HEK293T (cell line): ENCODE data around the gene CYP19A1.

Experiments used
- CTCF ChIA-PET: fragments of 350-600 bp; formaldehyde crosslinking; extraction: SDS; loops from one replicate; lab custom pipeline; 2021; ENCODE audit warnings: antibody characterized with exemption, inconsistent platforms; lab: Yijun Ruan, JAX
- POLR2A ChIA-PET: fragments of 350-600 bp; formaldehyde crosslinking; extraction: SDS; loops from one replicate; lab custom pipeline; 2020; ENCODE audit warnings: antibody characterized with exemption, inconsistent platforms; lab: Yijun Ruan, JAX
- DNase-seq: peaks from one replicate; pipeline ENCODE4 v3.0.0; 2012; ENCODE audit warnings: mixed read lengths; ENCODE audit errors: extremely low spot score
- ARNT ChIP-seq: fragments of 450-650 bp; IDR thresholded peaks from 2 replicates; pipeline ENCODE4 v1.6.1; 2017; ENCODE audit warnings: mild to moderate bottlenecking
- BHLHE40 ChIP-seq: fragments of 450-650 bp; IDR thresholded peaks from 2 replicates; pipeline ENCODE4 v1.6.1; 2016; ENCODE audit warnings: mild to moderate bottlenecking, moderate library complexity, borderline replicate concordance
- CTBP1 ChIP-seq: fragments of 450-650 bp; IDR thresholded peaks from 2 replicates; pipeline ENCODE4 v1.6.1; 2016; ENCODE audit warnings: borderline replicate concordance
- ELF4 ChIP-seq: fragments of 450-650 bp; IDR thresholded peaks from 2 replicates; pipeline ENCODE4 v1.6.1; 2017; ENCODE audit warnings: antibody characterized with exemption
- FOXA1 ChIP-seq: fragments of 450-650 bp; IDR thresholded peaks from 2 replicates; pipeline ENCODE4 v1.6.1; 2016; ENCODE audit warnings: mild to moderate bottlenecking
- FOXK2 ChIP-seq: fragments of 450-650 bp; IDR thresholded peaks from 2 replicates; pipeline ENCODE4 v1.6.1; 2016; ENCODE audit warnings: mild to moderate bottlenecking
- FOXM1 ChIP-seq: fragments of 450-650 bp; IDR thresholded peaks from 2 replicates; pipeline ENCODE4 v1.6.1; 2017; ENCODE audit warnings: mild to moderate bottlenecking, borderline replicate concordance
- HDGF ChIP-seq: fragments of 450-650 bp; IDR thresholded peaks from 2 replicates; pipeline ENCODE4 v1.6.1; 2017; ENCODE audit warnings: antibody characterized with exemption, borderline replicate concordance
- L3MBTL2 ChIP-seq: fragments of 450-650 bp; conservative IDR thresholded peaks from 2 replicates; pipeline ENCODE4 v1.6.1; 2016; ENCODE audit warnings: mild to moderate bottlenecking
- LEF1 ChIP-seq: fragments of 450-650 bp; IDR thresholded peaks from 2 replicates; pipeline ENCODE4 v1.6.1; 2017; ENCODE audit warnings: mild to moderate bottlenecking, borderline replicate concordance
- NFRKB ChIP-seq: fragments of 450-650 bp; IDR thresholded peaks from 2 replicates; pipeline ENCODE4 v1.6.1; 2016; ENCODE audit warnings: mild to moderate bottlenecking, moderate library complexity
- PKNOX1 ChIP-seq: fragments of 450-650 bp; IDR thresholded peaks from 2 replicates; pipeline ENCODE4 v1.6.1; 2016
- SP1 ChIP-seq: fragments of 450-650 bp; IDR thresholded peaks from 2 replicates; pipeline ENCODE4 v1.6.1; 2017
- SUZ12 ChIP-seq: fragments of 450-650 bp; IDR thresholded peaks from 2 replicates; pipeline ENCODE4 v1.6.1; 2016; ENCODE audit warnings: mild to moderate bottlenecking
- TARDBP ChIP-seq: fragments of 450-650 bp; IDR thresholded peaks from 2 replicates; pipeline ENCODE4 v1.6.1; 2016
- ZNF384 ChIP-seq: fragments of 450-650 bp; IDR thresholded peaks from 2 replicates; pipeline ENCODE4 v1.6.1; 2016

The CYP19A1 gene

GRCh38 chr15:51314391-51315337, 23.7 kb downstream of the CYP19A1 start:
- ChIA-PET POLR2A (no interaction called here), CTCF (no interaction called here)
- TF ChIP-seq PKNOX1 (no peak), ZNF384 (no peak), FOXA1 (no peak), SP1 (no peak), CTBP1 (no peak), TARDBP (no peak)
- DNase-seq, result no peak

- POLR2A ChIA-PET, result no interaction called here
- TF ChIP-seq BHLHE40, result no peak
- no peak for TF ChIP-seq PKNOX1
- no peak for TF ChIP-seq FOXM1
- no peak for TF ChIP-seq ARNT
- no peak for TF ChIP-seq FOXK2
- no peak for TF ChIP-seq SUZ12
- no peak for TF ChIP-seq ELF4
- TF ChIP-seq L3MBTL2, result no peak
- TF ChIP-seq NFRKB, result no peak
- no peak for TF ChIP-seq TARDBP
- TF ChIP-seq CTBP1, result no peak
- TF ChIP-seq SP1, result no peak
- no peak for TF ChIP-seq ZNF384
- no peak for TF ChIP-seq HDGF
- no peak for TF ChIP-seq FOXA1
- TF ChIP-seq LEF1, result no peak
- DNase-seq, result no peak
- CTCF ChIA-PET, result no interaction called here
These were observed 24.6 kb downstream of the CYP19A1 start for GRCh38 chr15:51313644-51314280.

GRCh38 chr15:51313074-51313393, 25.4 kb downstream of the CYP19A1 start:
- ChIA-PET POLR2A (no interaction called here), CTCF (no interaction called here)
- TF ChIP-seq ZNF384, result no peak
- TF ChIP-seq ARNT, result no peak
- no peak for TF ChIP-seq PKNOX1
- no peak for TF ChIP-seq CTBP1
- no peak for TF ChIP-seq FOXA1
- TF ChIP-seq SP1, result no peak
- no peak for TF ChIP-seq SUZ12
- TF ChIP-seq FOXM1, result no peak
- no peak for TF ChIP-seq ELF4
- no peak for TF ChIP-seq LEF1
- no peak for TF ChIP-seq HDGF
- no peak for TF ChIP-seq FOXK2
- TF ChIP-seq TARDBP, result no peak
- TF ChIP-seq BHLHE40, result no peak
- DNase-seq, result no peak

GRCh38 chr15:51312166-51313073, 26.0 kb downstream of the CYP19A1 start:
- no peak for TF ChIP-seq SP1
- no peak for TF ChIP-seq TARDBP
- TF ChIP-seq SUZ12, result no peak
- TF ChIP-seq HDGF, result no peak
- no peak for TF ChIP-seq NFRKB
- no peak for TF ChIP-seq PKNOX1
- TF ChIP-seq ARNT, result no peak
- TF ChIP-seq L3MBTL2, result no peak
- no peak for TF ChIP-seq FOXK2
- TF ChIP-seq ELF4, result no peak
- no peak for TF ChIP-seq ZNF384
- ChIA-PET POLR2A (no interaction called here), CTCF (interaction anchor here (1.2 kb wide), 1 partner anchor 89 kb away, joined by 3 read pairs; no protein-coding TSS in a partner anchor)
- no peak for DNase-seq

GRCh38 chr15:51311510-51311909, 26.9 kb downstream of the CYP19A1 start:
- TF ChIP-seq TARDBP (no peak), FOXK2 (no peak), NFRKB (no peak), FOXM1 (no peak), BHLHE40 (no peak), HDGF (no peak), PKNOX1 (no peak), LEF1 (no peak), ARNT (no peak), ZNF384 (no peak), FOXA1 (no peak), SUZ12 (no peak)
- CTCF ChIA-PET, result interaction anchor here (1.2 kb wide), 1 partner anchor 90 kb away, joined by 3 read pairs; no protein-coding TSS in a partner anchor
- POLR2A ChIA-PET, result no interaction called here
- DNase-seq, result no peak
